T-helper 1 cell treated with Interleukin-12 subunit alpha and Interleukin-12 subunit beta and Interleukin-4 antibody, amounts not matched to agents 30 ng/mL and 1 ng/mL, for 36 hours (primary cell): ENCODE data around the gene BACE2. TPM values are rescaled to one million over a fixed set of nuclear protein-coding genes. Genes with fewer than 3 reads are reported as not detected.

ENCODE experiments used
- intact Hi-C: fragments of 100-400 bp; cut with micrococcal nuclease; formaldehyde crosslinking; loops from one replicate; pipeline ENCODE4 v1.15.1; 2024
- total RNA-seq: library from RNA; stranded (reverse); gene quantifications from 2 replicates; pipeline ENCODE4 v1.2.3, GENCODE V29; 2022

Gene BACE2
- total RNA-seq, 1 donor from 2014 or later, result 1.2 TPM

- intact Hi-C loops, result no loop called here
Measured at GRCh38 chr21:41211060-41211805, 43.3 kb downstream of the BACE2 start.

GRCh38 chr21:41213021-41213420 is 45.1 kb downstream of the BACE2 start:
- intact Hi-C loops, result no loop called here

- intact Hi-C loops, result no loop called here
Measured at GRCh38 chr21:41215856-41216408, 48.0 kb downstream of the BACE2 start.

- intact Hi-C loops, result no loop called here
Measured at GRCh38 chr21:41216486-41216885, 48.5 kb downstream of the BACE2 start.

GRCh38 chr21:41217671-41218385 is 49.9 kb downstream of the BACE2 start:
- intact Hi-C loops, result no loop called here

GRCh38 chr21:41219498-41220207 is 51.7 kb downstream of the BACE2 start:
- intact Hi-C loops, result no loop called here

GRCh38 chr21:41220208-41220733 is 52.3 kb downstream of the BACE2 start:
- intact Hi-C loops, result no loop called here

- intact Hi-C loops, result no loop called here
Measured at GRCh38 chr21:41222247-41223068, 54.5 kb downstream of the BACE2 start.

- intact Hi-C loops, result no loop called here
Measured at GRCh38 chr21:41226853-41227252, 58.9 kb downstream of the BACE2 start.

- intact Hi-C loops, result no loop called here
Measured at GRCh38 chr21:41227357-41228005, 59.5 kb downstream of the BACE2 start.

- intact Hi-C loops, result no loop called here
Measured at GRCh38 chr21:41228006-41228370, 60.0 kb downstream of the BACE2 start.

- intact Hi-C loops, result no loop called here
Measured at GRCh38 chr21:41228492-41228891, 60.5 kb downstream of the BACE2 start.

GRCh38 chr21:41228958-41229357 is 61.0 kb downstream of the BACE2 start:
- intact Hi-C loops, result no loop called here

- intact Hi-C loops, result no loop called here
Measured at GRCh38 chr21:41229509-41230248, 61.7 kb downstream of the BACE2 start.

- intact Hi-C loops, result no loop called here
Measured at GRCh38 chr21:41230497-41230896, 62.5 kb downstream of the BACE2 start.

- intact Hi-C loops, result no loop called here
Measured at GRCh38 chr21:41231060-41231459, 63.1 kb downstream of the BACE2 start.

GRCh38 chr21:41232013-41232412 is 64.1 kb downstream of the BACE2 start:
- intact Hi-C loops, result no loop called here

GRCh38 chr21:41233916-41234315 is 66.0 kb downstream of the BACE2 start:
- intact Hi-C loops, result no loop called here

GRCh38 chr21:41234569-41234968 is 66.6 kb downstream of the BACE2 start:
- intact Hi-C loops, result no loop called here

GRCh38 chr21:41235201-41235600 is 67.2 kb downstream of the BACE2 start:
- intact Hi-C loops, result no loop called here
